ENCODE measurements around the gene FOXC1. TPM values are rescaled to one million over a fixed set of nuclear protein-coding genes. Genes with fewer than 3 reads are reported as not detected.

FOXC1 gene
- total and polyA plus RNA-seq, 2 donors (not counting 1 experiment from before 2014, with no cell fraction given): 0.04 to 0.52 TPM

DNA sequence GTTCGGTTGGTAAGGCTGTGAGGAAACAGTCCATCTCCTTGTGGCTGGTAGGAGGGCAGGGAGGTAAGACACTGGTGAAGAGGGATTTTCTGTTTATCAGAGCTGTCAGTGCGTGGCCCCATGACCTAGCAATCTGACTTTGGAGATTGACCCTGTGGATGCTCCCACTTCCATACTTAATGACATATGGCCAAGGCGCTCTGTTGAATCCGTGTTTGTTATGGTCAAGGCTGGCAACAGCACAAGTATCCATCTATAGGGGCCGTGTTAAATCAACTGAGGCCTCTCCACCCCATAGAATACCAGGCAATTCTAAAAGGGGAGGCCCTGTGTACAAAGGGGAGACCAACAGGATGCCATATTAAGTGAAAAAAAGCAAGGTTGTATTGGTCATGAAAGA is 25.6 kb upstream of the FOXC1 start:
- Mint-ChIP-seq H3K9me3 (ENCODE audit: insufficient read depth) (no peaks in the 10 kb centered on the region), H3K27me3 (peaks cover 22% of the 10 kb centered on the region), H3K4me3 (no peak overlapping the region), H3K4me1 (no peaks in the 10 kb centered on the region), H3K27ac (no peak overlapping the region)
- Histone ChIP-seq H3K27me3 (replicated peaks in 1 of 4; ENCODE audit: control extremely low read depth in 1 of 4, control insufficient read depth in 3 of 4, insufficient read depth in 4 of 4, low read length in 3 of 4) (peaks cover 0 to 4% (median 1%) of the 10 kb centered on the region in 4 experiments), H3K4me2 (replicated peaks; ENCODE audit: low read depth, low read length, poor library complexity, severe bottlenecking) (no peak overlapping the region), H3K9me3 (ENCODE audit: control extremely low read depth in 1 of 3, control insufficient read depth in 2 of 3, insufficient read depth in 1 of 3, low read length in 2 of 3) (no peaks in the 10 kb centered on the region), H3K4me3 (ENCODE audit: control extremely low read depth in 1 of 5, extremely low read depth in 1 of 5, insufficient read depth in 1 of 5, low read depth in 2 of 5, low read length in 4 of 5) (no peak overlapping the region), H3K79me2 (ENCODE audit: control insufficient read depth, insufficient read depth, low read length) (no peaks in the 10 kb centered on the region), H3K4me1 (ENCODE audit: control insufficient read depth in 2 of 2, insufficient read depth in 2 of 2, low read length in 2 of 2) (no peaks in the 10 kb centered on the region), H3K36me3 (replicated peaks in 1 of 2; ENCODE audit: control extremely low read depth in 1 of 2, control insufficient read depth in 1 of 2, extremely low read depth in 1 of 2, insufficient read depth in 2 of 2, low read length in 1 of 2) (no peaks in the 10 kb centered on the region), H3K9ac (ENCODE audit: low read length) (no peak overlapping the region), H4K20me1 (ENCODE audit: control insufficient read depth, insufficient read depth, low read length, poor library complexity, severe bottlenecking) (no peaks in the 10 kb centered on the region), H2AFZ (ENCODE audit: insufficient read depth, low read depth, low read length, poor library complexity, severe bottlenecking) (no peak overlapping the region), H3K27ac (ENCODE audit: low read length in 2 of 2) (no peak overlapping the region)
- DNase-seq (no peak), ATAC-seq (ENCODE audit: low read depth) (no peak)
- intact Hi-C loops (cut with micrococcal nuclease): no loop called here
- 100% methylated on average over 2 of the region's 5 CpGs for WGBS (ENCODE audit: insufficient coverage)
- TF ChIP-seq, protein P1, sequence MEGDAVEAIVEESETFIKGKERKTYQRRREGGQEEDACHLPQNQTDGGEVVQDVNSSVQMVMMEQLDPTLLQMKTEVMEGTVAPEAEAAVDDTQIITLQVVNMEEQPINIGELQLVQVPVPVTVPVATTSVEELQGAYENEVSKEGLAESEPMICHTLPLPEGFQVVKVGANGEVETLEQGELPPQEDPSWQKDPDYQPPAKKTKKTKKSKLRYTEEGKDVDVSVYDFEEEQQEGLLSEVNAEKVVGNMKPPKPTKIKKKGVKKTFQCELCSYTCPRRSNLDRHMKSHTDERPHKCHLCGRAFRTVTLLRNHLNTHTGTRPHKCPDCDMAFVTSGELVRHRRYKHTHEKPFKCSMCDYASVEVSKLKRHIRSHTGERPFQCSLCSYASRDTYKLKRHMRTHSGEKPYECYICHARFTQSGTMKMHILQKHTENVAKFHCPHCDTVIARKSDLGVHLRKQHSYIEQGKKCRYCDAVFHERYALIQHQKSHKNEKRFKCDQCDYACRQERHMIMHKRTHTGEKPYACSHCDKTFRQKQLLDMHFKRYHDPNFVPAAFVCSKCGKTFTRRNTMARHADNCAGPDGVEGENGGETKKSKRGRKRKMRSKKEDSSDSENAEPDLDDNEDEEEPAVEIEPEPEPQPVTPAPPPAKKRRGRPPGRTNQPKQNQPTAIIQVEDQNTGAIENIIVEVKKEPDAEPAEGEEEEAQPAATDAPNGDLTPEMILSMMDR (IDR thresholded peaks at IDR 0.05): no peak
- no peak for TF ChIP-seq EZH2 (IDR thresholded peaks at IDR 0.05; ENCODE audit: borderline replicate concordance, insufficient read depth, low read depth, low read length, poor library complexity, severe bottlenecking)
- ChIA-PET CTCF (no interaction called here), POLR2A (no interaction called here)

- Mint-ChIP-seq H3K9me3 (ENCODE audit: insufficient read depth) (no peaks in the 10 kb centered on the region), H3K27me3 (peaks cover 29% of the 10 kb centered on the region)
Measured at GRCh38 chr6:1584996-1585668, 24.6 kb upstream of the FOXC1 start.

More at GRCh38 chr6:1584996-1585668, 24.6 kb upstream of the FOXC1 start:
- no peaks in the 10 kb centered on the region for H4K20me1 ChIP-seq (ENCODE audit: control insufficient read depth, insufficient read depth, low read length, poor library complexity, severe bottlenecking)
- no peaks in the 10 kb centered on the region for H3K9me3 ChIP-seq (ENCODE audit: control extremely low read depth in 1 of 3, control insufficient read depth in 2 of 3, insufficient read depth in 1 of 3, low read length in 2 of 3)
- ChIA-PET POLR2A (no interaction called here), CTCF (no interaction called here)
- Mint-ChIP-seq H3K4me3 (no peak overlapping the region), H3K4me1 (no peaks in the 10 kb centered on the region), H3K27ac (no peak overlapping the region)
- 95% methylated on average over 9 of the region's 14 CpGs for WGBS (ENCODE audit: insufficient coverage)
- ATAC-seq (ENCODE audit: low read depth) (no peak), DNase-seq (no peak)
- H3K4me1 ChIP-seq (ENCODE audit: control insufficient read depth in 2 of 2, insufficient read depth in 2 of 2, low read length in 2 of 2): no peaks in the 10 kb centered on the region
- no peak overlapping the region for H2AFZ ChIP-seq (ENCODE audit: insufficient read depth, low read depth, low read length, poor library complexity, severe bottlenecking)
- no peak overlapping the region for H3K9ac ChIP-seq (ENCODE audit: low read length)
- H3K27me3 ChIP-seq (replicated peaks in 1 of 4; ENCODE audit: control extremely low read depth in 1 of 4, control insufficient read depth in 3 of 4, insufficient read depth in 4 of 4, low read length in 3 of 4): peaks cover 0 to 10% (median 1%) of the 10 kb centered on the region in 4 experiments
- H3K36me3 ChIP-seq (replicated peaks in 1 of 2; ENCODE audit: control extremely low read depth in 1 of 2, control insufficient read depth in 1 of 2, extremely low read depth in 1 of 2, insufficient read depth in 2 of 2, low read length in 1 of 2): no peaks in the 10 kb centered on the region
- TF ChIP-seq, protein P1 (IDR thresholded peaks at IDR 0.05): no peak
- no peak for TF ChIP-seq EZH2 (IDR thresholded peaks at IDR 0.05; ENCODE audit: borderline replicate concordance, insufficient read depth, low read depth, low read length, poor library complexity, severe bottlenecking)
- no peak overlapping the region for H3K4me3 ChIP-seq (ENCODE audit: control extremely low read depth in 1 of 5, extremely low read depth in 1 of 5, insufficient read depth in 1 of 5, low read depth in 2 of 5, low read length in 4 of 5)
- intact Hi-C loops (cut with micrococcal nuclease): no loop called here
- no peak overlapping the region for H3K27ac ChIP-seq (ENCODE audit: low read length in 2 of 2)
- no peak overlapping the region for H3K4me2 ChIP-seq (replicated peaks; ENCODE audit: low read depth, low read length, poor library complexity, severe bottlenecking)
- H3K79me2 ChIP-seq (ENCODE audit: control insufficient read depth, insufficient read depth, low read length): no peaks in the 10 kb centered on the region

All from B cell (primary cell).